Kidney epithelial cell (primary cell): Measurements from ENCODE around the gene CYP46A1. TPM values are rescaled to one million over a fixed set of nuclear protein-coding genes. Genes with fewer than 3 reads are reported as not detected.

Source experiments
- DNase-seq: peaks from one replicate; pipeline ENCODE4 v3.0.0-alpha.2; 2010; ENCODE audit warnings: low read depth
- H3K27me3 ChIP-seq: 2 replicates; pipeline ENCODE4 v1.6.0; 2011; ENCODE audit warnings: low read length; ENCODE audit not compliant: control insufficient read depth, insufficient read depth
- H3K36me3 ChIP-seq: 2 replicates; pipeline ENCODE4 v1.5.1; 2011; ENCODE audit warnings: low read length; ENCODE audit not compliant: control insufficient read depth, insufficient read depth
- H3K4me3 ChIP-seq: 2 replicates; pipeline ENCODE4 v1.5.1; 2011; ENCODE audit warnings: low read depth, mild to moderate bottlenecking, control low read depth, low read length
- CTCF ChIP-seq: IDR thresholded peaks from 2 replicates; pipeline ENCODE4 v1.5.1; 2011; ENCODE audit warnings: mild to moderate bottlenecking, moderate library complexity, low read length, control low read depth, inconsistent platforms; ENCODE audit not compliant: insufficient read depth, poor library complexity, severe bottlenecking
- total RNA-seq: library from RNA; depleted of rRNA; stranded (reverse); fragments of >200 nt; gene quantifications from 2 replicates; pipeline ENCODE4 v1.2.3, GENCODE V29; 2015

The CYP46A1 gene
- total RNA-seq, 1 donor from 2014 or later, result not detected

GRCh38 chr14:99696929-99697328 lies 12.8 kb downstream of the CYP46A1 start:
- Histone ChIP-seq H3K36me3 (no peaks in the 10 kb centered on the region), H3K27me3 (no peaks in the 10 kb centered on the region), H3K4me3 (no peak overlapping the region)
- no peak for DNase-seq
- no peak for TF ChIP-seq CTCF

- H3K27me3 ChIP-seq, result no peaks in the 10 kb centered on the region
- DNase-seq, result no peak
- TF ChIP-seq CTCF, result no peak
These were observed 14.1 kb downstream of the CYP46A1 start for GRCh38 chr14:99698236-99698635.

GRCh38 chr14:99698642-99699041 lies 14.5 kb downstream of the CYP46A1 start:
- no peak for TF ChIP-seq CTCF
- no peaks in the 10 kb centered on the region for H3K36me3 ChIP-seq
- H3K4me3 ChIP-seq, result no peak overlapping the region
- no peak for DNase-seq
- H3K27me3 ChIP-seq, result no peaks in the 10 kb centered on the region

More at GRCh38 chr14:99698236-99698635, 14.1 kb downstream of the CYP46A1 start:
- Histone ChIP-seq H3K36me3 (no peaks in the 10 kb centered on the region), H3K4me3 (no peak overlapping the region)

- no peaks in the 10 kb centered on the region for H3K36me3 ChIP-seq
- no peaks in the 10 kb centered on the region for H3K27me3 ChIP-seq
- DNase-seq, result no peak
- H3K4me3 ChIP-seq, result no peak overlapping the region
- no peak for TF ChIP-seq CTCF
These were observed 15.1 kb downstream of the CYP46A1 start for GRCh38 chr14:99699085-99699760.

- H3K27me3 ChIP-seq, result no peaks in the 10 kb centered on the region
- no peak for DNase-seq
- TF ChIP-seq CTCF, result no peak
- no peak overlapping the region for H3K4me3 ChIP-seq
- H3K36me3 ChIP-seq, result no peaks in the 10 kb centered on the region
These were observed 15.8 kb downstream of the CYP46A1 start for GRCh38 chr14:99699861-99700260.

GRCh38 chr14:99700379-99700778 lies 16.3 kb downstream of the CYP46A1 start:
- no peak for DNase-seq
- Histone ChIP-seq H3K36me3 (no peaks in the 10 kb centered on the region), H3K27me3 (no peaks in the 10 kb centered on the region), H3K4me3 (no peak overlapping the region)
- TF ChIP-seq CTCF, result no peak
